GM18499 (cell line): Measurements from ENCODE around the gene ENTPD8.

Source experiments
- ATAC-seq: cut with Tn5 transposase; IDR thresholded peaks from one replicate; pipeline ENCODE4 v1.9.1; 2021; ENCODE audit warnings: moderate number of reproducible peaks; ENCODE audit not compliant: insufficient read depth, unreplicated experiment

The ENTPD8 gene

GRCh38 chr9:137433349-137433915, 7.7 kb downstream of the ENTPD8 start:
- ATAC-seq: no peak

GRCh38 chr9:137432687-137433348, 8.3 kb downstream of the ENTPD8 start:
- ATAC-seq: no peak

- ATAC-seq: no peak
Observed at GRCh38 chr9:137431416-137431931, 9.7 kb downstream of the ENTPD8 start.

GRCh38 chr9:137430723-137431415, 10.3 kb downstream of the ENTPD8 start:
- ATAC-seq: no peak

- ATAC-seq: no peak
Observed at GRCh38 chr9:137429974-137430722, 11.0 kb downstream of the ENTPD8 start.

- no peak for ATAC-seq
Observed at GRCh38 chr9:137429546-137429890, 11.6 kb downstream of the ENTPD8 start.

GRCh38 chr9:137428841-137429545, 12.2 kb downstream of the ENTPD8 start:
- ATAC-seq: no peak

- no peak for ATAC-seq
Observed at GRCh38 chr9:137428311-137428630, 12.9 kb downstream of the ENTPD8 start.

- no peak for ATAC-seq
Observed at GRCh38 chr9:137427454-137428310, 13.5 kb downstream of the ENTPD8 start.

GRCh38 chr9:137426018-137426681, 15.0 kb downstream of the ENTPD8 start:
- ATAC-seq: no peak

- ATAC-seq: no peak
Observed at GRCh38 chr9:137423514-137424291, 17.5 kb downstream of the ENTPD8 start.

GRCh38 chr9:137422604-137423513, 18.3 kb downstream of the ENTPD8 start, which contains the start of the genes EXD3 and NOXA1:
Gene EXD3 (minus strand): TSS chr9:137423162. CDS start chr9:137395357, 27,805 bp downstream.
Gene NOXA1 (plus strand): TSS chr9:137423393. CDS start chr9:137423530, 137 bp downstream.
- ATAC-seq: no peak

- ATAC-seq: no peak
Observed at GRCh38 chr9:137421838-137422603, 19.1 kb downstream of the ENTPD8 start.

GRCh38 chr9:137417161-137418021, 23.8 kb downstream of the ENTPD8 start:
- no peak for ATAC-seq

- ATAC-seq: no peak
Observed at GRCh38 chr9:137416563-137417151, 24.5 kb downstream of the ENTPD8 start.
